Measurements from ENCODE around the gene ADSL. TPM values are rescaled to one million over a fixed set of nuclear protein-coding genes. Genes with fewer than 3 reads are reported as not detected.

Gene ADSL
- total and polyA plus RNA-seq, 11 donors = 35.5 to 131 (median 52.0) TPM

DNA sequence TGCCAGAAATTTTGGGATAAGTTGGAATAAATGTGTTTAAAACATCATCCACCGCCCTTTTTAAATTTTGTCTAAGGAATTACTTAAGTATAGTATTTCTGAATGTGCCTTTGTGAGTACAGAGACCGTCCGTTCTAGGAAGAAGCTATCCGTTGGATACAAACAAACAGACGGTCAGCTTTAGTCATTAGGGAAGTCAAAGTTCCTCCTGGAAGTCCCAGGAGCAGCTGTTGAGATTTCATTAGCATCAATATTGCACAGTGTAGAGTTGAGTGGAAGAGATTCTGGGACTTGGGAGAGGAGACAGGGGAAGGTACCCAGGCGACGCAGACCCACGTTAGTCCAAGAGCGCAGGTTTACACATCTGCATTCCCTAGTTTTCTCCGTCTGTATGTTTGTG is 15.7 kb upstream of the ADSL start:
- Histone ChIP-seq H3K9me3 (no peaks in the 10 kb centered on the region), H3K27me3 (no peaks in the 10 kb centered on the region), H3K27ac (no peak overlapping the region), H3K4me1 (peaks cover 0 to 49% (median 4%) of the 10 kb centered on the region in 12 donors), H3K36me3 (peaks cover 0 to 61% (median 23%) of the 10 kb centered on the region in 9 donors), H3K4me3 (no peak overlapping the region)
- intact Hi-C loops (cut with DNase I) = no loop called here
- 73 to 82% (median 77%) methylated on average over 10 of the region's 10 CpGs for WGBS, 4 donors
- DNase-seq = no peak
- ATAC-seq = peak in 1 of 4 donors; percentile 13
- TF ChIP-seq POLR2A (IDR thresholded peaks at IDR 0.05) = no peak
- no peak for TF ChIP-seq CTCF (IDR thresholded peaks at IDR 0.05)

DNA sequence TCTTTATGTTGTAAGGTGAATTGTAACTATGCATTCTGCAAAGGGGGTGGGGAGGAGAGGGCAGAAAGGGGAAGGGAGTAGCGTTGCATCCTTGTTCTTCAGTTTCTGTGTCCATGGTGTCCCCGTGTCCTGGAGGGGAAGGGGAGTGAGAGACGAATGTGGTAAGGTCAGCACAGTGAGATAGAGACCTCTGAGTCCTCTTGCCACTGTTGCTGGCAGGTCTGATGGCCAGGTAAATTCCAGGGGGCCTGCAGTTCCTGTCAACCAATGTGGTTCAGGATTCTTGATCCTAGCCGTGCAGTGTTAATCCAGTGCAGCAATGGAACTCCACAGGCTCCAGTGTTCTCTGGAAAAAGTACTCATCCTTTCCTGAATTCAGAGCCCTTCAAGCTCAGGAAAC is 14.6 kb upstream of the ADSL start:
- ATAC-seq (no peak), DNase-seq (no peak)
- peaks cover 0 to 51% (median 4%) of the 10 kb centered on the region in 12 donors for H3K4me1 ChIP-seq
- H3K9me3 ChIP-seq = no peaks in the 10 kb centered on the region
- H3K4me3 ChIP-seq = no peak overlapping the region
- H3K36me3 ChIP-seq = peaks cover 0 to 60% (median 22%) of the 10 kb centered on the region in 9 donors
- TF ChIP-seq POLR2A (IDR thresholded peaks at IDR 0.05) (no peak), CTCF (IDR thresholded peaks at IDR 0.05) (no peak)
- H3K27ac ChIP-seq = peak overlapping the region in 1 of 12 donors; percentile 15
- WGBS, 4 donors = 77 to 82% (median 79%) methylated on average over 4 of the region's 4 CpGs
- intact Hi-C loops (cut with DNase I) = no loop called here
- H3K27me3 ChIP-seq = no peaks in the 10 kb centered on the region

DNA sequence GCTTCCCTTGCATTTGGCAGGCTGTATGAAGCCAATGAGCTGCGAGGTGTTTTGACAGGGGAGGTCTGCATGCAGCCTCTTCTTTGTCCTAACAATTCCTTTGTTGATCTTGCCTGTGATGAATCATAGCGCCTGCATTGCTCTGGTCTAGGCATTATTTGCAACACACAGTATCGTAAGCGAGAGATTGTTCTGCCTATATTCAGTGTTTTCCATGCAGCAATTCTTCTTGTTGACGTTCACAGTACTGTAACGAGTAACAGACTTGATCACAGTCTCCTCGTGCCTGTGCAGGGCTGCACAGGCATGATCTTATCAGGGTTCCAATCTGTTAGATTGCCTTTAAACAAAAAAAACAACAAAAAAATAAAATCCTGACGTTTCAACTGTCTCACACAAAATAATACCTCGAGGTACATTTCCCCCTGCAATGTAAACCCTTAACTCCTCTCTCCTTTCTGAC is 13.9 kb upstream of the ADSL start:
- TF ChIP-seq POLR2A (IDR thresholded peaks at IDR 0.05) (no peak), CTCF (IDR thresholded peaks at IDR 0.05) (no peak)
- Histone ChIP-seq H3K36me3 (peaks cover 0 to 55% (median 23%) of the 10 kb centered on the region in 9 donors), H3K9me3 (no peaks in the 10 kb centered on the region), H3K4me3 (no peak overlapping the region), H3K4me1 (peaks cover 0 to 46% (median 0%) of the 10 kb centered on the region in 12 donors), H3K27ac (peak overlapping the region in 1 of 12 donors; percentile 15), H3K27me3 (no peaks in the 10 kb centered on the region)
- intact Hi-C loops (cut with DNase I) = no loop called here
- ATAC-seq (no peak), DNase-seq (no peak)
- 79 to 82% (median 81%) methylated on average over 9 of the region's 9 CpGs for WGBS, 4 donors

DNA sequence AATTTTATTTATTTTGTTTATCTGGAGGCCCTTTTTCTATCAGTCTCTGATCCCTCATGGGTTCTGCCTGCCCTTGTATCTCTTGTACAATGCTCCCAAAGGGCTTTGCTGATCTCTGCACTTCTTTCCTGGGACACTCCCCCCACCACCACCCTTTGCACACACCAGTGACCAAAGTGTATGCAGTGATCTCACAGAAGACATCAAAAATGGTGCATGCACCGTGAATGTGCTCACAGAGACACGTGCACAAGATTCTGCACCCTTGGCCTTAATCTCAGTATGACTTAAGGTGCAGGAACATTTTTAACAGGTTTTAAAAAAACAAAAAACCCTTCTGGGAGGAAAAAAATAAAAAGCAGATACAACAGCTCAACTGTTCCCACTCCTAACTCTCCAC is 12.2 kb upstream of the ADSL start:
- TF ChIP-seq POLR2A (IDR thresholded peaks at IDR 0.05) = no peak
- no peak for TF ChIP-seq CTCF (IDR thresholded peaks at IDR 0.05)
- intact Hi-C loops (cut with DNase I) = no loop called here
- H3K27me3 ChIP-seq = no peaks in the 10 kb centered on the region
- H3K4me1 ChIP-seq = peaks cover 0 to 43% (median 0%) of the 10 kb centered on the region in 12 donors
- H3K9me3 ChIP-seq = no peaks in the 10 kb centered on the region
- no peak for ATAC-seq
- DNase-seq = no peak
- H3K27ac ChIP-seq = peak overlapping the region in 1 of 12 donors; percentile 60
- WGBS, 4 donors = 85 to 87% (median 86%) methylated on average over 2 of the region's 2 CpGs
- H3K4me3 ChIP-seq = no peak overlapping the region
- H3K36me3 ChIP-seq = peaks cover 0 to 45% (median 22%) of the 10 kb centered on the region in 9 donors
